COLO668 (cell line): ENCODE data around the gene SORT1.
"Not testable (repeated sequence)": the region's sequence is repeated elsewhere in the genome, so short reads cannot be mapped to it uniquely, and the experiment has no call there.

Experiments used
- DNase-seq: peaks from one replicate; lab custom pipeline; 2025; ENCODE audit not compliant: unreplicated experiment; lab: John Stamatoyannopoulos, UW

Gene SORT1

GRCh38 chr1:109300650-109301151 lies 97.0 kb downstream of the SORT1 start:
- DNase-seq: no peak

GRCh38 chr1:109299558-109300343 lies 98.0 kb downstream of the SORT1 start:
- no peak for DNase-seq

GRCh38 chr1:109298666-109299557 lies 98.8 kb downstream of the SORT1 start:
- no peak for DNase-seq

GRCh38 chr1:109296782-109297181 lies 100.9 kb downstream of the SORT1 start:
- peak; percentile 47 for DNase-seq

GRCh38 chr1:109295712-109296415 lies 101.9 kb downstream of the SORT1 start:
- no peak for DNase-seq

- no peak for DNase-seq
Observed at GRCh38 chr1:109294481-109294880, 103.2 kb downstream of the SORT1 start.

- no peak for DNase-seq
Observed at GRCh38 chr1:109293026-109293425, 104.7 kb downstream of the SORT1 start.

GRCh38 chr1:109292364-109292763 lies 105.4 kb downstream of the SORT1 start:
- DNase-seq: no peak

- DNase-seq: no peak
Observed at GRCh38 chr1:109290998-109291397, 106.7 kb downstream of the SORT1 start.

- DNase-seq: no peak
Observed at GRCh38 chr1:109290137-109290536, 107.6 kb downstream of the SORT1 start.

GRCh38 chr1:109286762-109287161 lies 111.0 kb downstream of the SORT1 start:
- not testable (repeated sequence) for DNase-seq

- DNase-seq: no peak
Observed at GRCh38 chr1:109283748-109284600, 113.7 kb downstream of the SORT1 start.

GRCh38 chr1:109282952-109283747 lies 114.6 kb downstream of the SORT1 start, which contains the start of gene PSRC1:
PSRC1 (minus strand) TSS chr1:109283145.
- peak; percentile 98 for DNase-seq

- DNase-seq: no peak
Observed at GRCh38 chr1:109282497-109282951, 115.2 kb downstream of the SORT1 start.

- DNase-seq: no peak
Observed at GRCh38 chr1:109281680-109282496, 115.8 kb downstream of the SORT1 start.

- no peak for DNase-seq
Observed at GRCh38 chr1:109280862-109281261, 116.9 kb downstream of the SORT1 start.

GRCh38 chr1:109279615-109280278 lies 118.0 kb downstream of the SORT1 start:
- DNase-seq: no peak
